Prostate gland (tissue), 2 donors: ENCODE data around the gene PAPPA2. TPM values are rescaled to one million over a fixed set of nuclear protein-coding genes. Genes with fewer than 3 reads are reported as not detected.
"Not testable (repeated sequence)": the region's sequence is repeated elsewhere in the genome, so short reads cannot be mapped to it uniquely, and the experiment has no call there.

Experiments used
- DNase-seq: peaks from one replicate; pipeline ENCODE4 v3.0.0-alpha.2; 2019; ENCODE audit warnings: low spot score
- H3K27ac ChIP-seq, 2 donors: fragments of 200-600 bp; sonication (generic); 2 replicates each; pipeline ENCODE4 v1.5.1; 2017 to 2019
- H3K27me3 ChIP-seq: fragments of 200-600 bp; sonication (generic); replicated peaks from 2 replicates; pipeline ENCODE4 v1.5.1; 2019; ENCODE audit not compliant: insufficient read depth
- H3K36me3 ChIP-seq, 2 donors: fragments of 200-600 bp; sonication (generic); 1 replicate in 1 of 2; 2 replicates in 1 of 2; pipeline versions ENCODE4 v1.5.1 to v1.8.1; 2017 to 2019
- H3K4me1 ChIP-seq: fragments of 200-600 bp; sonication (generic); replicated peaks from 2 replicates; pipeline ENCODE4 v1.5.1; 2019
- H3K4me3 ChIP-seq, 2 donors: fragments of 200-600 bp; sonication (generic); 2 replicates each; pipeline ENCODE4 v1.5.1; 2017 to 2019
- H3K9me3 ChIP-seq: fragments of 200-600 bp; sonication (generic); 2 replicates; pipeline ENCODE4 v1.5.1; 2017
- POLR2A ChIP-seq: fragments of 450-650 bp; IDR thresholded peaks from one replicate; pipeline ENCODE4 v1.6.1; 2016; ENCODE audit warnings: antibody characterized with exemption, mild to moderate bottlenecking
- POLR2AphosphoS5 ChIP-seq: sonication (generic); formaldehyde crosslinking; IDR thresholded peaks from one replicate; pipeline ENCODE4 v1.6.1; 2017; ENCODE audit warnings: antibody characterized with exemption
- WGBS: methylation state at CpG from one replicate; pipeline ENCODE4 v1.1.5; 2018; 5-methylcytosine and 5-hydroxymethylcytosine counted together
- intact Hi-C: fragments of 100-400 bp; cut with DNase I; formaldehyde crosslinking; loops from one replicate; pipeline ENCODE4 v1.14.2; 2022
- total RNA-seq, 2 donors: library from RNA; depleted of rRNA; stranded (reverse); fragments of >200 nt; gene quantifications; one replicate each; pipeline ENCODE4 v1.1.0, GENCODE V29; 2016
- TF ChIP-seq, protein P1 (sequence below), 4 experiments: fragments of 200-600 bp in 2 of 4; fragments of 450-650 bp in 2 of 4; sonication (generic) in 2 of 4; IDR thresholded peaks; 1 replicate in 3 of 4; 2 replicates in 1 of 4; pipeline ENCODE4 v1.5.1; 2016 to 2019; ENCODE audit warnings: antibody characterized with exemption in 4 of 4, mild to moderate bottlenecking in 2 of 4, moderate library complexity in 2 of 4

The PAPPA2 gene
- total RNA-seq, 2 donors from 2014 or later = 0.36 to 1.9 TPM

DNA sequence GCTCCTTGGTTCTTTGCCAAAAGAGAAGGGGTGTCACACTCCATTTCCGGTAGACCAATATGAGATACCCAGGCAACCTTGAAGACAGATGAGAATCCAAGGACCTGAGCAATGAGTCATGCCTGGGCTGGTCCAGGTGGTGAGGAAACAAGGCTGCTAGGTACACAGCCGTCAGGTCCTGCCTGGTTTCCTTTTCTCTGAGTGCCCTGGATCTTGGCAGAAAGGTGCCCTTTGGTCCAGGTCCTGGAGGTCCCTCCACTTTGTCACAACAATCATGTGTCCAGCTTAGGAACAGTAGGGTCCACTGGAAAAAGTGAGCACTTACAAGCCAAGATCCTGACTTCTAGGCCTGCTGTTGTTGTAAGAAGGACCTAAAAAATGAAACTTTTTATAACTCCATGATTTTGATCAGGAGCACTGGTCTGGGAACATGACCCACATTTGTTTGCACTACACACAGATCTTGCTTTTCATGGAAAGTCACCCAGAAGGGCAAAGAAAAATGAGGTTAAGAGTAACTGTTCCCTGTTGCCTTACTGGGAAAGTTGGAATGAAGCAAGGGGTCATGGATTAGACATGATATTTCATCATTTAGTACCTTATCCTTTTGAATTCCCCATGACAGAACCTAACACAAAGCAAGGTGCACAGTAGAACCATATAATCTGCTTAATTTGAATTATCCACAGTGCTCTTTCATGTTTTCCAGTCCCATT lies 94.7 kb downstream of the PAPPA2 start:
- Histone ChIP-seq H3K9me3 (no peaks in the 10 kb centered on the region), H3K27ac (no peak overlapping the region), H3K4me3 (no peak overlapping the region), H3K27me3 (peaks cover 9% of the 10 kb centered on the region), H3K4me1 (no peaks in the 10 kb centered on the region), H3K36me3 (no peaks in the 10 kb centered on the region)
- no peak for DNase-seq
- no peak for TF ChIP-seq POLR2AphosphoS5
- TF ChIP-seq, protein P1, sequence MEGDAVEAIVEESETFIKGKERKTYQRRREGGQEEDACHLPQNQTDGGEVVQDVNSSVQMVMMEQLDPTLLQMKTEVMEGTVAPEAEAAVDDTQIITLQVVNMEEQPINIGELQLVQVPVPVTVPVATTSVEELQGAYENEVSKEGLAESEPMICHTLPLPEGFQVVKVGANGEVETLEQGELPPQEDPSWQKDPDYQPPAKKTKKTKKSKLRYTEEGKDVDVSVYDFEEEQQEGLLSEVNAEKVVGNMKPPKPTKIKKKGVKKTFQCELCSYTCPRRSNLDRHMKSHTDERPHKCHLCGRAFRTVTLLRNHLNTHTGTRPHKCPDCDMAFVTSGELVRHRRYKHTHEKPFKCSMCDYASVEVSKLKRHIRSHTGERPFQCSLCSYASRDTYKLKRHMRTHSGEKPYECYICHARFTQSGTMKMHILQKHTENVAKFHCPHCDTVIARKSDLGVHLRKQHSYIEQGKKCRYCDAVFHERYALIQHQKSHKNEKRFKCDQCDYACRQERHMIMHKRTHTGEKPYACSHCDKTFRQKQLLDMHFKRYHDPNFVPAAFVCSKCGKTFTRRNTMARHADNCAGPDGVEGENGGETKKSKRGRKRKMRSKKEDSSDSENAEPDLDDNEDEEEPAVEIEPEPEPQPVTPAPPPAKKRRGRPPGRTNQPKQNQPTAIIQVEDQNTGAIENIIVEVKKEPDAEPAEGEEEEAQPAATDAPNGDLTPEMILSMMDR (IDR thresholded peaks at IDR 0.05) = no peak
- TF ChIP-seq POLR2A = no peak
- WGBS = 47% methylated on average over 2 of the region's 2 CpGs
- intact Hi-C loops = loop anchor here (5.0 kb wide), 2 partner anchors 325 to 1410 kb away; no protein-coding TSS in a partner anchor

DNA sequence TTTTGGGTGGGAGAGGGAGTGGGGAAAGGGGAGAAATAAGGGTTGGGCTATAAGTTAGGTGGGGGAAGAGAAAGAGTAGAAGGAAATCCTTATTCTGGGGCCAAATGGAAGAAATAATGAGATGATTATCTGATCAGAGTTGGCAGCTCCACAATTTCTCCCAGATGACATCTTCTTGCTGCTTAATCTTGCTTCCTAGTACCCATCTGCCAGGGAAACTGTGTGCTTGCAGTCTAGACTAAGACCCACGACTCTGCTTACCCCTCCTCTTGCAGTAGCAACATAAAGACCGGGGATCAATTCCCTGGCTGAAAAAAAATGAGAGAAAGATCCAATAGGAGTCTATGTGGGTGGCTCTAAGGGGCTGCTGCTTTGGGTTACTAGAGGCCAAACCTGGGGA lies 95.6 kb downstream of the PAPPA2 start:
- TF ChIP-seq, protein P1 (IDR thresholded peaks at IDR 0.05) = no peak
- TF ChIP-seq POLR2A = no peak
- no peak for TF ChIP-seq POLR2AphosphoS5
- Histone ChIP-seq H3K27me3 (peaks cover 6% of the 10 kb centered on the region), H3K27ac (no peak overlapping the region), H3K4me3 (no peak overlapping the region), H3K36me3 (no peaks in the 10 kb centered on the region), H3K9me3 (no peaks in the 10 kb centered on the region), H3K4me1 (no peaks in the 10 kb centered on the region)
- 16% methylated on average over 2 of the region's 2 CpGs for WGBS
- intact Hi-C loops = loop anchor here (5.0 kb wide), 2 partner anchors 324 to 1411 kb away; no protein-coding TSS in a partner anchor
- DNase-seq = no peak

DNA sequence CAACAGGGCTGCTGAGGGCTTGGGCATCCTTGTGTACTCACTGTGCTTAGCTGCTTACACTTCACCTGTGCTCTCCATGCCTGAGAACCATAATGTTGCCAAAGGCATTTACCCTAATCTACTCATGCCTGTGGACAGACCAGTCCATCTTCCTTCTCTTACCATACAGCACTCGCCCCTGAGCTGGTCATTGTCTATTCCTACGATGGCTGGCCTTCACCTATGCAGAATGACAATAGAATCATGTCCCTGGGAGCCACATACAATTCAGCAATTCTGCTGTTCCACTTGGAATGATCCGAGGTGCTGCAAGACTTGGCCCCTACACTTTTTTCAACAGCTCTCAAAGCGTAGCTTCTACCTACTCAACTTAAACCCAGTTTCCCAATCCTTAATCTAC lies 96.5 kb downstream of the PAPPA2 start:
- H3K27ac ChIP-seq = no peak overlapping the region
- no peaks in the 10 kb centered on the region for H3K36me3 ChIP-seq
- intact Hi-C loops = loop anchor here (5.0 kb wide), 2 partner anchors 323 to 1412 kb away; no protein-coding TSS in a partner anchor
- no peak for TF ChIP-seq POLR2AphosphoS5
- no peak for TF ChIP-seq POLR2A
- TF ChIP-seq, protein P1 (IDR thresholded peaks at IDR 0.05) = no peak
- 39% methylated on average over 4 of the region's 4 CpGs for WGBS
- peaks cover 5% of the 10 kb centered on the region for H3K27me3 ChIP-seq
- no peak for DNase-seq
- H3K9me3 ChIP-seq = no peaks in the 10 kb centered on the region
- no peaks in the 10 kb centered on the region for H3K4me1 ChIP-seq
- no peak overlapping the region for H3K4me3 ChIP-seq

DNA sequence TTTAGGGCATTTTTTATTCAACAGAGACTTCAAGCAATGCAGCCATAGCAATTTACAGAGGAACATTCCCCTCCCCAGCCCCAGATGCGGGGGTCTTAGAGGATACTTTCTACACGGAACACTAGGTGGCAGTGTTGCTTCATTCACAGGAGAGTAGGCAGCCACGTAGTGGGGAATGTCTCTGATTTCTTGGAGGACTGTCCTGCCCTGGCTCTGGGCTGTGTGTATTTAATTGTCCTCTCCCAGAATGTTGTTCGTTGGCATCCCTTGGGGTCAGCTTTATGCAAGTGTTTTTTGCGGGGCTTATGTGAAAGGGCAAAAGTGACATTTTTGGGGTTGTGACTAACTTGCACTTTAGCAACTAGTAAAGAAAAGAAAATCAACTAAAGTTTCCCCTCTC lies 96.9 kb downstream of the PAPPA2 start:
- peak; percentile 38 for DNase-seq
- H3K27me3 ChIP-seq = peaks cover 5% of the 10 kb centered on the region
- TF ChIP-seq, protein P1 (IDR thresholded peaks at IDR 0.05) = peak; percentile 52 to 80 (median 70)
- TF ChIP-seq POLR2AphosphoS5 (no peak), POLR2A (no peak)
- H3K36me3 ChIP-seq = no peaks in the 10 kb centered on the region
- no peaks in the 10 kb centered on the region for H3K9me3 ChIP-seq
- intact Hi-C loops = loop anchor here (2.0 to 5.0 kb wide), 4 partner anchors 131 to 1413 kb away; no protein-coding TSS in a partner anchor
- 0% methylated on average over 5 of the region's 5 CpGs for WGBS
- no peaks in the 10 kb centered on the region for H3K4me1 ChIP-seq
- H3K27ac ChIP-seq = no peak overlapping the region
- H3K4me3 ChIP-seq = no peak overlapping the region

DNA sequence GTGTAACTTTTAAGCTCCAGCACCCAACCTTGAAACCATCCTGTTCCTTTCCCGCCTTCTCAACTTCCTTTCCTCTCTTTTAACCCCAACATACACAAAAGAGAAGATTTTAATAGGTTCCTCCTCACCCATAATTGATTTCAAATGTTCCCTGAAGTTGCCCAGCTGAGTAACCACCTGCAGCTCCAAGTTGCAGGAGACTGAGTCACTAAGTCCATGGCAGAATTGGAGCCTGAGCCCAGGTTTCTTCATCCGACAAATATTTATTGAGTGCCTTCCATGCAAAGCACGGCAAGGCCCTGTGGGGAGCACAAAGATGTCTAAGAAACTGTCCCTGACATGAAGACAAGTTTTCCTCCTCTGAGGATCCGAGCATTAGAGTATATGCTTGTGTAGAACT lies 97.7 kb downstream of the PAPPA2 start:
- intact Hi-C loops = loop anchor here (2.0 to 5.0 kb wide), 2 partner anchors 130 to 282 kb away; no protein-coding TSS in a partner anchor
- 84% methylated on average over 4 of the region's 4 CpGs for WGBS
- no peaks in the 10 kb centered on the region for H3K4me1 ChIP-seq
- H3K36me3 ChIP-seq = no peaks in the 10 kb centered on the region
- no peaks in the 10 kb centered on the region for H3K27me3 ChIP-seq
- no peak overlapping the region for H3K4me3 ChIP-seq
- DNase-seq = no peak
- no peaks in the 10 kb centered on the region for H3K9me3 ChIP-seq
- H3K27ac ChIP-seq = no peak overlapping the region
- TF ChIP-seq, protein P1 (IDR thresholded peaks at IDR 0.05) = no peak
- TF ChIP-seq POLR2A = no peak
- TF ChIP-seq POLR2AphosphoS5 = no peak

DNA sequence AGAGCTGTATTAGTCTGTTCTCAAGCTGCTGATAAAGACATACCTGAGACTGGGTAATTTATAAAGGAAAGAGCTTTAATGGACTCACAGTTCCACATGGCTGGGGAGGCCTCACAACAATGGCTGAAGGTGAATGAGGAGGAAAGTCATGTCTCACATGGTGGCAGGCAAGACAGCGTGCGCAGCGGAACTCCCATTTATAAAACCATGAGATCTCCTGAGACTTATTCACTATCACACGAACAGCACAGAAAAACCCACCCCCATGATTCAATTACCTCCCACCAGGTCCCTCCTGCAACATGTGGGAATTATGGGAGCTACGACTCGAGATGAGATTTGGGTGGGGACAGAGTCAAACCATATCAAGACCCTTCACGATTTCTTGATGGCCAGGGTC lies 98.8 kb downstream of the PAPPA2 start:
- not testable (repeated sequence) for H3K9me3 ChIP-seq, H3K4me1 ChIP-seq, H3K36me3 ChIP-seq, DNase-seq, H3K27me3 ChIP-seq, H3K4me3 ChIP-seq, H3K27ac ChIP-seq
- WGBS = 91% methylated on average over 7 of the region's 7 CpGs
- intact Hi-C loops = loop anchor here (2.0 to 5.0 kb wide), 2 partner anchors 129 to 281 kb away; no protein-coding TSS in a partner anchor
